Endothelial cell of hepatic sinusoid (primary cell): ENCODE results near the gene SLX9.

Source experiments
- in situ Hi-C: cut with HindIII; loops from 2 replicates; pipeline ENCODE4 v1.10.0; 2017; ENCODE audit warnings: low sequenced_read_pairs

SLX9 gene

DNA sequence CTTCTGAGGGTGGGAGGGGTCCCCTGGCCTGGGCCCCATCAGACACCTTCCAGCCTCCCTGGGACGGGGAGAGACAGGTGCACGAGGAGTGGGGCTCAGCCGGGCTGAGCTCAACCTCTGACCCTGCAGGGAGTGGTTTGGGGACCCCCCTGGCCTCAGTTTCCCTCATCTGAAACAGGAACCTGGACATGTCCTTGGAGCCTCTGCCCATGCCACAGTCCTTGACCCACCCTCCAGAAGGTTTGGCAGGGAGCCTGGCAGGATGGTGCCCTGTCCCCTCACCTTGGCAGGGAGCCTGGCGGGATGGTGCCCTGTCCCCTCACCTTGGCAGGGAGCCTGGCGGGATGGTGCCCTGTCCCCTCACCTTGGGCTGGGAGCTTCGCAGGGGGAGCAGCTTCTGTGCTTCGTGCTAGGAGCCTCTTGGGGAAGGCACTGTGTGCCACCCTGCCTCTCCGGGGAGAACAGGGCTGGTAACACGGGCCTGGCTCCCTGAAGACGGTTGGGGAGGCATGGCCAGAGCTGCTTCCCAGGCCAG lies 58.3 kb downstream of the SLX9 start:
- in situ Hi-C loops, result no loop called here

DNA sequence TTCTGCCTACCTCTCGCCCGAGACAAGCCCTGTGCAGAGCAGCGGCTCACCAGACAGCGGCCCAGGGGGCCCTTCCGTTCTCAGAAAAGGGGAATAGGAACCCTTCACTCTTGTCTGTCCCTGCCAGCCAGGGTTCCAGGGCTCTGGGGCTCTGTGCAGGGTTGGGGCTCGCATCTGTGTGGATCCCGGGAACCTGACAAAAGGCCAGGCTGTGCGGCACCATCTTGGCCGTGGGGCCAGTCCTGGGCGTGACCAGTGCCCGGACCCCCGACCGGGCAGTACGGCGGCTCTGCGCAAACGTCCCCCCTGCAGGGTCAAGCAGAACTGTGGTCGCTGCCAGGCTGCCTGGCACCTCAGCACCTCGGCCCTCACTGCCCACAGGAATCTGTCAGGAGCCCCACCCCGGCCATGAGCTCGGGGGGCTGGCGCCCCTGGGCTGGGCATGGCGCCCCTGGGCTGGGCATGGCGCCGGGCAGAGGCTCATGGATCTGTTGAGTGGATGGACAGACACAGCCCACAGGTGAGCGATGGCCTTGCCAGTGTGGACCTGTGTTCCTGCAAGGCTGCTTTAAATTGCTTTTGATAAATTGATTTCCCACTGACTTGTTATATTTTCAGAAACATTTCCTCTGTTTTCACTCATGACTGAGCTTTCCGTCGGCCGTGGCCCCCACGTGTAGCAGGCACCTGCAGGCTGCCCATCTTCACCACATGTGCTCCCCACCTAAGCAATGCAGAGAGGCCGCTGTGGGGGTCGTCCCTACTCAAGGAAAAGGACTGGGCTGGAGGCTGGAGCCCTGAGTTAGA lies 59.0 kb downstream of the SLX9 start:
- in situ Hi-C loops, result no loop called here

DNA sequence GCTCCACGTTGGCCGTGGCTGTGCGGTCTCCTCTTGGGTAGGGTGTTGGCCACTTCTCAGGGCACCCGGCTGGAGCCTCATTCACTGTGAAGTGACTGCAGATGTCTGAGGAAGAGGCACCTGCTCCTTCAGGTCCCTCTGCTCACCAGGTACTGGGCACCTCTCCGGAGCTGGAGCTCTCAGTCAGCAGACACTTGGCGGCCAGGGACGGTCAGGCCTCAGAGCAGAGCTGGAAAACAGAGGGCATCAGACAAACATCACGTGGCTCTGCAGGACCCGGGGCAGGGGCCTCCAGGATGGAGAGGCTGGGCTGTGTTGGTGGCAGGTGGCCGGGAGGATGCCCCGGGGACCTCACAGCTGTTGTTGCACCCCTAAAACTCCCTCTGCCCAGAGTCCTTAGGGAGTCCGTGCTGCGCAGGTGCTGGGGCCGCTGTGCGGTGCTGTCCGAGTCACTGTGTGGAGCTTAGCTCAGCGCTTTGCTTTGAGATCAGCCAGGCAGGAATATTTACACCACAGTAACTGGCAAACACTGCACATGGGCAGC lies 59.7 kb downstream of the SLX9 start:
- in situ Hi-C loops, result no loop called here

DNA sequence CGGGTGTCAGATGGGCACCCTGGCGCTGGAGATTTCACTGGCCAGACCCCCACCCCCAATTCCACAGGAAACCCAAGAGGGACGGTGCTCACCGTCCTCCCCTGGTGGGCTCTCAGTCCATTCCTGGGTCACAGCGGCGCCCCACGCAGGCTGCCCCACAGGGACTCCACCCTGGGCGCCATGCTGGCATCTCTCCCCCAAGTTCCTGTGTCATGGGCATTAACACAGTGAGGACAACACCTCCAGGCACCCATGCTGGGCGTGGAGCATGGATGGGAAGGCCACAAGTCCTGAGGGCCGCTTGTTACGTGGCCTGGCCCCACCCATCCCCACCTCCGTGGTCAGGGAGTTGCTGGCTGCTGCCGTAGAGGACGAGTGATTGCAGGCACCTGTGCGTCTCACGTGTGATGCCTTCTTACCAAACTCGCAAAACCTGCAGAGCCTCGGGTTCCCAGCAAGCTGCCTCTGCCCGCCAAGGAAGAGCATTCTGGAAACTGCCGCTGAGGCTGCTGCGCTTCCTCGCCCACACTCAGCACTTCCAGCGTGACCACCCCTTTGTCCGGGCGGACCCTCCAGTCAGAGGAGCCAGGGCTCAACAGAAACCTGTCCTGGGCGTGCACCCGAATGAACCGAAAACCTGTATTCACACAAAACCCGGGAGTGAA lies 60.3 kb downstream of the SLX9 start:
- in situ Hi-C loops, result no loop called here

DNA sequence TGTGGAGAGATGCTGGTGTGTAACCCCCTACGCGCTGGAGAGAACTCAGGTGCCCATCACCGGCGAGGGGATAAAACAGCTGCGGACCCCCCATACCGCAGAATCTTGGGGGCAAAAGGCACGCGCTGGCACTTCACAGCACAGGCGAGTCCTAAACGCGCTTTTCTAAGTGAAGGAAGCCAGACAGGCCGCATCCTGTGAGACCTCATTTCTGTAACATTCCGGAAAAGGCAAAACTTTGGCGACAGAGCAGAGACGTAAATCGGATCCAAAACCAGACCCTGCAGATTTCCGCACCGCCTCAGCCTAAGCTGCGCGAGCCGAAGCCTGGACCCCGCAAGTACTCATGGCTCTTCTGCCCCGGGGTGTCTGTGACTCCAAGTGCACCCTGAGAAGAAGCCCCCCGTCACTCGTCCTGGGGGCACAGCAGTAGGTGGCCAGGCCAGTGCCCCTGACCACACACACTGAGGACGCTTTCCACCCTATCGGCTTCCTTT lies 60.9 kb downstream of the SLX9 start:
- in situ Hi-C loops, result no loop called here

DNA sequence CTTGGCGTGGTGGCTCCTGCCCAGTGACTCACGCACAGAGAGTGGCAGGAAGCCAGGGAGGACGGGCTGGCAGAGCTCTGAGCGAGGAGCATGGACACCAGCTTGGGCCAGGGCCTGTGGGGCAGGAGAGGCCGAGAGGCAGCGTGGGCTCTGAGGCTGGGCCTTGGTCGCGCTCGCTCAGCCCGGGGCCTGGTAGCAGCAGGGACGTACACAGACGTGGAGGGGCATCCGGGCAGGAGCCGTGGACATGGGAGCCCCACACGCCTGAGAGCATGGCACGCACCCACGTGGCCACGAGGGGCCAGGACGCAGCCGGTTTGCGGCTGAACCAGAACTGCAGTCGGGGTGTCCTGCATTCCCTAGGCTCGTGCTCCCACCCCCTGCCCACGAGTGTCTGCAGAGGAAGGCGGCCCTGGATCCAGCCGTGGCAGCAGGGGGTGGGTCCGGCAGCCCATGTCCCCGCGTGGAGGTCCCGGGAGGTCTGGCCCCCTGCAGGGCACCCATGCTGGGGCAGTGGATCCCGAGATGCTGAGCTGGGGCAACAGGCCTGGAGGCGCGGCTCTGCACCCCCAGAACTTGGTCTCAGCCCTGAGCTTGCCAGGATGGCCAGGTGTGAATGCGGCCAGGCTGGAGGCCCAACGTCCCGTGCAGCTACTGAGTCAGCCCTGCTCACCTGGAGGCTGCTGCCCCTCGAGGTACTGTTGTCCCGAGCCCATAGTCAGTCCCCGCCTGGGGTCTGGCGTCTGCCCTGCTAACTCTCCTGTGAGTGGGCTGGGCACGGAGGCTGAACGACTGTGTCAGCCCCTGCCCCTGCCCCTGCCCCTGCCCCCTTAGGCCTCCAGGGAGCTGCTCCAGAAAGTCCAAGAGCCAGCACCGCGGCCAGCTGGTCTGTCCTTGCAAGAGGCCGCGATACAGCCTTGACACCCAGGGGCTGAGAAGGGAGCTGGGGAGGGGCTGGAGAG lies 61.6 kb downstream of the SLX9 start:
- in situ Hi-C loops, result no loop called here

DNA sequence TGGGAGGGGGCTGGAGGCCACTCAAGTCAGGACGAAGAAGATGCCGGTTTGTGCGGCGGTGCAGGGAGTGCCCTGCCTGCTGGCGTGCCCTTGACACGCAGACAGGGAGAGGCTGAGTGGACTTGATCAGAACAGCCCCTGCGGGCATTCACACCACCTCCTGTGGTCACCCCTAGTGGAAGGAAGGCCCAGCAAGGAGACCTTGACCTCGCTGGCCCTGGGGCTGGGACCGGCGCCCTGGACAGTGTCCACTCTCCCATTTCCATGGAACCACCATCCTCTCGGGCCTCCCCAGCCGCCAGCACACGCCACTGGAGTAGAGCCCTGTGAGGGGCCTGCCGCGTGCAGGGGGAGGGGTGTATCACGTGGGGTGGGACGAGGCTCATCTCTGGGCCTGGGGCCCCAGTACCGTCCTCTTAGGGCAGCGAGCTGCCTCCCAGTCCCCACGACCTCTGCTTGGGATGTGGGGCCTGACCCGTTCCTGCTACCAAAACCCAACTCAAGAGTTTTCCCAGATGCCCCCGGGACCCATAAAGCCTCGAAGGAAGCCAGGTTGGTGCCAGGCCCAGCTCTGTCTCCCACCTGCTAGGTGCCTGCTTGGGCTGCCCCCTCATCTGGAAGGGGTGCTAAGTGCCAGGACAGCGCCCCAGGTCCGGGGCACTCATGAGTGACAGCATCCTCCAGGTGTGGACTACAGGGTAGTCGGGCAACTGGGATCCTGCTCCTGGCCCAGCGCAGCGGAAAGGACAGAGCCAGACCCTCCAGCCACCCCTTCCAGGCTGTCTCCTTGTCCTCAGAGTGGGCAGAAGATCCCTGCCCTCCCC lies 62.8 kb downstream of the SLX9 start:
- in situ Hi-C loops, result no loop called here

DNA sequence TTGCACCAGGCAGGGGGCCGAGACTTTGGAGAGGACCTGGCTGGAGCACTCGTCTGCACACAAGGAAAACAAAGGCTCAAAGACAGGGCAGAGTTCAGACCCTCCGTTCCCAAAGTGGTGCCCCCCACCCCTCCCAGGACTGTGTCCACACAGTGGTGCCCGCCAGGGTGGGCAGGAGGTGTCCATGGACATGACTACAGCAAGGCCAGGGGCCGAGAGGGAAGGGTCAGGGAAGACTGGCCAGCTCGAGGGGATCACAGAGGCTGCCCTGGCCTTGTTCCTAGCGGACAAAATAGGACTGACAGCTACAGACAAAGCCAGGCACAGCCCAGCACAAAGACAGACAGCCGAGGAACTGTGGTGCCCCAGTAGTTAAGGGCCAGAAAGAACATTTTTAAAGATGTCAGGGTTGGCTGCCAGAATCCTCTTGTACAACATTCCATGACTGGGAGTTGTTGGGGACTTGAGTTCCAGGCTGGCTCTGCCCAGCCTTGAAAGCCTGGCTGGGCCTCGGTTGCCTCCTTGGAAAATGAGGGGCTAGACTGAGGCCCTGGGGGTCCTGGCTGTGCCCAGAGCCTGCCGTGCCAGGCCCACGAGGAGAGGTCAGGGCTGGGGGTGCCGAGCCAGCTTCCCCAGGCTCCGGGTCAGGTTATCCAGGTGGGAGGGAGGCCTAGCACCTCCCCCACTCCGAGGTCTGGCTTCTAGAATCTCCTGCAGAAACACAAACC lies 63.7 kb downstream of the SLX9 start:
- in situ Hi-C loops, result no loop called here

DNA sequence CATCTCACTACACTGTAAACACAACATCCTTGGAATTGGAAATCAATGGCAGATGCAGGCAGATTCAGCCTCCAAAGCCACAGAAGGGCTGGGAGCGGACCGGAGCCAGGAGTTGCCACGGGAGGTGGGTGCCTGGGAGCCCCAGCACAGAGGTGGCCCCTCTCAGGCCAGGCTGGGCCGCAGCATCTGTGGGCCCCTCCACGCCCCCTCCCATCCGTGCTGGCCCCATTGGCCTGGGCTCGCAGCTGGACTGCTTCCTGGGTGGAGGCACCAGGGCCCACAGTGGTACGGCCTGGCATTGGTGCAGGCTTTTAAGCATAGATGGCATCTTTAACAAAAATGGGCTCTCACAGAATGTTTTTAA lies 64.2 kb downstream of the SLX9 start:
- in situ Hi-C loops, result no loop called here

DNA sequence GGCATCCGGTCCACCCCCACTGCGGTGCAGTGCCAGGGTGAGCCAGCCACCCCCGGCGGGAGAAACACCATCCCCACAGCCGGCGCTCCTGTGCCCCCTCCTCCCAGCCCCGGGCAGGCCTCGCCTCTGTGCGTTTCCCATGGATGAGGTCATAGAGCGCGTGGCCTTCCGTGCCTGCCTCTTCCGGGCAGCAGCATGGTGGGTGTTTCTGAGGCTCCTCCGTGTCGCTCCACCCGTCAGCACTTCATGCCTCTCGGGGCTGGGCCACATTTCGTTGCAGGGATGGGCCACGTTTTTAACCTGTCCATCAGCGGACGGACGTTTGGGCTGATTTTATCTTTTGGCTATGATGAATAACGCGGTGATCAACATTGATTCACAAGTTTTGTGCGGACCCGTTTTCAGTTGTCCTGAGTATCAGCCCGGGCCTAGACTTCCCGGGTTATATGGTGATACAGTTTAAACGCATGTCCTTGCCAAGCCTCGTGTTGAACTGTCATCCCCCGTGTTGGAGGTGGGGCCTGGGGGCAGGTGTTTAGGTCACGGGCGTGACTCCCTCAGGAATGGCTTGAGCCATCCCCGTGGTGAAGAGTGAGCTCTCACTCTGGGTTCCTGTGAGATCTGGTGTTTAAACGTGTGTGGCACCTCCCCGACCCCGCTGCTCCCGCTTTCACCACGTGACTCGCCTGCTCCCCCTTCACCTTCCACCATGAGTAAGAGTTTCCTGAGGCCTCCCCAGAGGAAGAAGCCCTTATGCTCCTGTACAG lies 64.8 kb downstream of the SLX9 start:
- in situ Hi-C loops, result no loop called here

DNA sequence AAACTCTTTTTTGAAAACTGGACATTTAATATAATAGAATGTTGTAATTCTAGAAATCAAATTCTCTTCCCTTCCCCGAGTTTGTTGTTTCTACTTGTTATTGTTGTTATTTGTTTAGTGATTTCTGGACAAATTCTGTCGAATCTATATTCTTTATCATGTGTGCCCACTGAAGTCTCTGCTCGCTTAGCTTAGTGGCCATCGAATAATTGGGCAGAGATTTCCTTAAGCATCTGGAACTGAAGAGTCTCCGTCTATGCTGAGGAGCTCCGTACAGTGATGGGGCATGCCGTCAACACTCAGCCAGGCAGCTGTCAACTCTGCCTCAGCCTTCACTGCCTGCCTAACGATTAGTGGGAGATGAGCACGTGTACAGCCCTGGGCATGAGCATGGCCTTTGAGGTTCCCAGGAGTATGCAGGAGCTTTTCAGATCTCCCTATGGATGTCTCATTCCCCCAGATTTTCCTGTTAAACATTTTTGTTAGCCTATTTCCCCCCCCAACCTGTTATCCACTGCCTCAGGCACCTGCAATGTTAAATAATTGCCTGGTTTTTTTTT lies 66.8 kb downstream of the SLX9 start:
- in situ Hi-C loops, result no loop called here

DNA sequence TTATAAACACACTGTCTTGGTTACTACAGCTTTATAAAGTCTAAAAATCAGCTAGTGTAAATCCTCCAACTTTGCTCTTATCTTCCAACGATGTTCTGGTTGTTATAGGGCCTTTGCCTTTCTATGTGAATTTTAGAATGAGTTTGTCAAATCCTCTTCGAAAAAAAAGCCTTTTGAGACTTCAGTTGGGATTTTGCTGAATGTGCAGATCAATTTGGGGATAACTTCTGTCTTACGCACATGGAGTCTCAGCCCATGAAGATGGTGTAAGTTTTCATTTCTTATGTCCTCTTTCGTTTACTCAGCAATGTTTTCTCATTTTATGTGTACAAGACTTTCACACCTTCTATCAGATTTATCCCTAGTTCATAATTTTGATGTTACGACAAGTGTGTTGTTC lies 69.8 kb downstream of the SLX9 start:
- in situ Hi-C loops, result loop anchor here (5.0 kb wide), 1 partner anchor 118 kb away; no protein-coding TSS in a partner anchor

DNA sequence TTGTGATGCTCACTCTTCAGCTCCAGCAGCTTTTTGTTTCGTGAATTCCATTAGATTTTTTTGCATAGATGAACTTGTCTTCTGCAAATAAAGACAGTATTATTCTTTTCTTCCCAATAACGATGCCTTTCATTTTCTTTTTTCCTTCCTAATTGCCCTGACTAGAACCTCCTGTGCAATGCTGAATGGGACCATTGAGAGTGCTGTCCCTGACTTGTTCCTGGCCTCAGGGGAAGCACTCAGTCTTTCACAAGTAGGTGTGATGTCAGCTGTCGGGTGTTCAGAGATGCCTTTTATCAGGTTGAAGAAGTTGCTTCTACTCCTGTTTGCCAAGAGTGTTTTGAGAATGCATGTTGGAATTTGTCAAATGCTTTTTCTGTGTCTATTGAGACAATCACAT lies 70.3 kb downstream of the SLX9 start:
- in situ Hi-C loops, result loop anchor here (5.0 kb wide), 1 partner anchor 117 kb away; no protein-coding TSS in a partner anchor

DNA sequence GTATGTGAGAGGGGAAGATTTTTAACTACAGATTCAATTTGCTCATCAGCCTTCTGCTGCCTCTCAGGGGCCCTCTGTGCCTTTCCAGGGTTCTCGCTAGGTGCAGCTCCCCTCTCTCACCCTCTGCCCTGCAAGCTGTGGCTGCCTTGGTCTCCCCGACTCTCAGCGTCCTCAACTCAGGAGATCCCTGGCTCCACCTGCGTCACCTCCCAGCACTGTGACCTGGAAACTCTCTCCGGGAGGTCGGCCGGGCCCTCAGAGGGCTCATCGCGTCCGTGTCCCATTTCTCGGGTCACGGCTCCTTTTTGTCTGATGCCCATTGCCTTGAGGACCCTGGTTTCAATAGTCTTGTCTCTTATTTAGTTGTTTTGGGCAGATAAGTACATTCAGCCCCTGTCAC lies 71.0 kb downstream of the SLX9 start:
- in situ Hi-C loops, result loop anchor here (5.0 kb wide), 1 partner anchor 116 kb away; no protein-coding TSS in a partner anchor

DNA sequence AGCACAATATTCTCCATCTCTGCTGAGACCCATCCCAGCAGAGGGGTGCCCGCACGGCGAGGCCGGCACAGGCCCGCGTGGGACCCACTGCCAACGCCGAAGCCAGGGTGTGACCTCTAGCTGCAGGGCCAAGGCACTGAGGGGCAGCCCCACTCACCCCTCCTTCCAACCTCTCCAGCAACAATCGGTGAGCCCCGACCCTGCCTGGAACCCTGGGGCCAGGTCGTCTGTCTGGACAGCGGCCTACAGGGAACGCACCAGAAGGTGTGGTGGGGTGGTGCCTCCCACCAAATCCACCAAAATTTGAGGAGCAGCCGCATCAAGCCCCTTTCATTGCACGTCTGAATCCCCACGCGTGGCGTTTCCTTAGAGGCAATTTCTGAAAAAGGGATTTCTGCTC lies 71.6 kb downstream of the SLX9 start:
- in situ Hi-C loops, result loop anchor here (5.0 kb wide), 1 partner anchor 116 kb away; no protein-coding TSS in a partner anchor

DNA sequence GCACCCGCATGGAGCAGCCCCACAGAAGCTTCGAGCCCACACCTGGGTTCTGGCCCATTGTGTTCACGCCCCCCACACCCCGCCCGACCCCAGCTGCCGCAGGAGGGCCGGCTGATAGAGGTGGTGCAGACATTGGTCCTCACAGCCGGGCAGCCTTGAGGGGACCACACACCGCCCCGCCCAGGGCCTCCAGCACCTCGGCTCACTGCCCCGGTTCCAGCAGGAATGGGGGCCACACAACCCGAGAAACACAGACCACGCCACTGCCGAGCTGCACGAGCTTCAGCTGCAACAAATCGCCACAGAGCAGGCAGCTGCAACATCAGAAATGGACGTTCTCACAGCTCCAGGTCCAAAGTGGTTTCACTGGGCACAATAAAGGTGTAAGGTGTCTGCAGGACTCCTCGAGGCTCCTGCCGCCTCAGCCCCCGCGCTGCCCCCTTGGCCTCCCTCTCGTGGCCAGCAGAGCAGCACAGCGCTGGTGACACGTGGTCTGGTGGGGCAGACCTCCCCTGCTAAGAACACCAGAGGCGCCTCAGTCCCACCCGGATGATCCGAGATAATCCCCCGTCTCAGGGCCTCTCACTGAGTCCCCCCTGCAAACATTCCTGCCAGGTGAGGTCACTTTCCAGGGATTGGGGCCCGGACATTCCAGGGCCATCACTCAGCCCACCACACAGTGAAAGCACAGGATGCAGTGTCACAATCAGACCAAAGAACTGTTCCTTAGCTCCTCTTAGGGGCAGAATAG lies 72.3 kb downstream of the SLX9 start:
- in situ Hi-C loops, result loop anchor here (5.0 kb wide), 1 partner anchor 115 kb away; no protein-coding TSS in a partner anchor

DNA sequence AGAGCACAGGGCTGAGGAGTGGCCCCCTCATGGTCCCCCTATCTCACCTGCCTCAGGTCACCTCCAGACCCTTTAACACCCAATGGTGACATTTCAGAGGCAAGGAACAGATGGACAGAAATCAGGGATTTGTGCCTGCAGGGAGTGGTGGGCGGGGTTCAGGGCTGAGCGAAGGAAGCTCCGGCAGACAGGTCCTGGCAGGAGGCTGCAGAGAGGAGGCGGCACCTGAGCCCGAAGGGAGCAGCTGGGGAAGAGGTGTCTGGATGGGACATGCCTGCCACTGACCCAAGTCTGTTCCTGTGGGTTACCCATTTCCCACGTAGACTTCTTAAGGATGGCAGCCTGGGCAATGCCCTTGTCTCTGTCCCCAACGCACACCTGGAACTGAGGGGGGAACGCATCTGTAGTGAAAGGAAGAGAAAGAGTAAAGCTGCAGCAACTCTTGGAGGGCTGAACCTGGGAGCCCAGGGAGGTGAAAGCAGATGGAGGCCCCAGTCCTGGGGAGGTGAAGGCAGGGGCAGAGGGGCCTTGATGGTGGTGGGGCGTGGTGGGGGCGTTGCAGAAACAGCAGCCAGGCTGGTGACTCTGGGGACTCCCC lies 72.9 kb downstream of the SLX9 start:
- in situ Hi-C loops, result loop anchor here (5.0 kb wide), 1 partner anchor 115 kb away; no protein-coding TSS in a partner anchor
